Astrocyte of the hippocampus (primary cell): Measurements from ENCODE around the gene RAC3.

Source experiments
- DNase-seq: peaks from one replicate; pipeline ENCODE4 v3.0.0; 2011; ENCODE audit warnings: low read depth, low spot score

The RAC3 gene

GRCh38 chr17:82012261-82012639 lies 19.2 kb upstream of the RAC3 start:
- DNase-seq = no peak

- peak; percentile 76 for DNase-seq
Observed at GRCh38 chr17:82012640-82013295, 18.7 kb upstream of the RAC3 start.

- peak; percentile 69 for DNase-seq
Observed at GRCh38 chr17:82013341-82013740, 18.1 kb upstream of the RAC3 start.

GRCh38 chr17:82013772-82014321 lies 17.6 kb upstream of the RAC3 start:
- no peak for DNase-seq

- DNase-seq = no peak
Observed at GRCh38 chr17:82014432-82014831, 17.0 kb upstream of the RAC3 start.

- no peak for DNase-seq
Observed at GRCh38 chr17:82014971-82015310, 16.5 kb upstream of the RAC3 start.

GRCh38 chr17:82015311-82015971 lies 16.0 kb upstream of the RAC3 start:
- DNase-seq = no peak

- no peak for DNase-seq
Observed at GRCh38 chr17:82016061-82016874, 15.2 kb upstream of the RAC3 start.

- no peak for DNase-seq
Observed at GRCh38 chr17:82016875-82017459, 14.5 kb upstream of the RAC3 start.

GRCh38 chr17:82017612-82018151 lies 13.8 kb upstream of the RAC3 start:
- DNase-seq = no peak

- no peak for DNase-seq
Observed at GRCh38 chr17:82018152-82018988, 13.1 kb upstream of the RAC3 start.

GRCh38 chr17:82018989-82019689 lies 12.3 kb upstream of the RAC3 start:
- no peak for DNase-seq

- DNase-seq = peak; percentile 60
Observed at GRCh38 chr17:82019690-82020571, 11.5 kb upstream of the RAC3 start.

- no peak for DNase-seq
Observed at GRCh38 chr17:82020572-82021106, 10.8 kb upstream of the RAC3 start.

GRCh38 chr17:82021107-82021899 lies 10.2 kb upstream of the RAC3 start:
- DNase-seq = peak; percentile 87

GRCh38 chr17:82021900-82022309 lies 9.6 kb upstream of the RAC3 start:
- DNase-seq = no peak

GRCh38 chr17:82022310-82022980 lies 9.0 kb upstream of the RAC3 start, which contains the start of gene CENPX:
Gene CENPX (minus strand): TSS chr17:82022878. CDS start chr17:82022861, 17 bp downstream.
- DNase-seq = no peak
